Muscle layer of colon (tissue), 2 donors: ENCODE results near the gene CELF5.
"Not testable (repeated sequence)": the region's sequence is repeated elsewhere in the genome, so short reads cannot be mapped to it uniquely, and the experiment has no call there.

Experiments
- H3K27ac ChIP-seq: one replicate; pipeline ENCODE4 v1.7.0; 2013; ENCODE audit warnings: low read depth, mild to moderate bottlenecking, low read length, moderate library complexity
- H3K27me3 ChIP-seq, 2 donors: one replicate each; pipeline ENCODE4 v1.7.0; 2013; ENCODE audit warnings: low read length in 2 of 2, mild to moderate bottlenecking in 2 of 2; ENCODE audit not compliant: insufficient read depth in 2 of 2, control insufficient read depth in 1 of 2
- H3K36me3 ChIP-seq: one replicate; pipeline ENCODE4 v1.7.0; 2013; ENCODE audit warnings: mild to moderate bottlenecking, low read length; ENCODE audit not compliant: insufficient read depth
- H3K4me1 ChIP-seq: one replicate; pipeline ENCODE4 v1.7.0; 2013; ENCODE audit warnings: mild to moderate bottlenecking, low read length; ENCODE audit not compliant: insufficient read depth
- H3K4me3 ChIP-seq, 2 donors: one replicate each; pipeline ENCODE4 v1.7.0; 2013; ENCODE audit warnings: low read length in 2 of 2, low read depth in 1 of 2, mild to moderate bottlenecking in 1 of 2, moderate library complexity in 1 of 2
- H3K9ac ChIP-seq: one replicate; pipeline ENCODE4 v1.7.0; 2013; ENCODE audit warnings: low read length
- H3K9me3 ChIP-seq: one replicate; pipeline ENCODE4 v1.7.0; 2013; ENCODE audit warnings: mild to moderate bottlenecking, low read length
- donor health status: abdominal sarcoma.
- donor health status: Adenocarcinoma of cecum.

The CELF5 gene

GRCh38 chr19:3222709-3223108, 1.8 kb upstream of the CELF5 start:
- peaks cover 4 to 31% of the 10 kb centered on the region in 2 donors for H3K27me3 ChIP-seq
- H3K4me3 ChIP-seq = no peak overlapping the region

GRCh38 chr19:3225169-3225485, 666 bp downstream of the CELF5 start:
- no peaks in the 10 kb centered on the region for H3K9me3 ChIP-seq
- no peaks in the 10 kb centered on the region for H3K4me1 ChIP-seq
- no peak overlapping the region for H3K9ac ChIP-seq
- no peaks in the 10 kb centered on the region for H3K36me3 ChIP-seq
- no peak overlapping the region for H3K4me3 ChIP-seq
- no peak overlapping the region for H3K27ac ChIP-seq
- H3K27me3 ChIP-seq = peaks cover 8 to 53% of the 10 kb centered on the region in 2 donors

More at GRCh38 chr19:3222709-3223108, 1.8 kb upstream of the CELF5 start:
- Histone ChIP-seq H3K27ac (no peak overlapping the region), H3K4me1 (no peaks in the 10 kb centered on the region), H3K36me3 (no peaks in the 10 kb centered on the region), H3K9me3 (no peaks in the 10 kb centered on the region), H3K9ac (no peak overlapping the region)

GRCh38 chr19:3225677-3226093, 1.2 kb downstream of the CELF5 start:
- Histone ChIP-seq H3K4me3 (no peak overlapping the region), H3K9ac (no peak overlapping the region), H3K27ac (no peak overlapping the region), H3K9me3 (no peaks in the 10 kb centered on the region), H3K36me3 (no peaks in the 10 kb centered on the region), H3K27me3 (peaks cover 8 to 58% of the 10 kb centered on the region in 2 donors), H3K4me1 (no peaks in the 10 kb centered on the region)

- H3K4me3 ChIP-seq = no peak overlapping the region
- H3K27ac ChIP-seq = no peak overlapping the region
- peaks cover 8 to 58% of the 10 kb centered on the region in 2 donors for H3K27me3 ChIP-seq
- no peaks in the 10 kb centered on the region for H3K4me1 ChIP-seq
- no peaks in the 10 kb centered on the region for H3K9me3 ChIP-seq
- no peaks in the 10 kb centered on the region for H3K36me3 ChIP-seq
- H3K9ac ChIP-seq = no peak overlapping the region
Measured at GRCh38 chr19:3227054-3227626, 2.7 kb downstream of the CELF5 start.

DNA sequence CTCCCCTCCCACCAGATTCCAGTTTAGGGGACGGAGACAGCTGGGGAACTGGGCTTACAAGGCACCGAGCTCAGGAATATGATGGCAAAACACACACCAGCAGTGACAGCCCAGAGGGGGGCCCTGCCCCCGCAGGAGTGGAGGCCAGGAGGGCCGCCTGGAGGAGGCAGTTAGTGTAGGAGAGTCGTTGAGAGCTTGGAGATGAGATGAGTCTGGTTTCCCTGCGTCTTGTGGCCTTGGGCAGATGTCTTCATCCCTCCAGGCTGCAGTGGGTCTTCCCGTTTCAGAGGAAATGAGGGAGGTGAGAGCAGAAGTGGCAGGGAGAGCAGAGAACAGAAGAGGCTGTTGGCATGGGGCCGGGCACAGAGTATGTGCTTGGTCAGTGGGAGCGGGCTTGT, 4.9 kb downstream of the CELF5 start:
- Histone ChIP-seq H3K36me3 (no peaks in the 10 kb centered on the region), H3K27me3 (peaks cover 8 to 49% of the 10 kb centered on the region in 2 donors), H3K9me3 (no peaks in the 10 kb centered on the region), H3K27ac (no peak overlapping the region), H3K4me1 (no peaks in the 10 kb centered on the region), H3K9ac (no peak overlapping the region), H3K4me3 (no peak overlapping the region)

DNA sequence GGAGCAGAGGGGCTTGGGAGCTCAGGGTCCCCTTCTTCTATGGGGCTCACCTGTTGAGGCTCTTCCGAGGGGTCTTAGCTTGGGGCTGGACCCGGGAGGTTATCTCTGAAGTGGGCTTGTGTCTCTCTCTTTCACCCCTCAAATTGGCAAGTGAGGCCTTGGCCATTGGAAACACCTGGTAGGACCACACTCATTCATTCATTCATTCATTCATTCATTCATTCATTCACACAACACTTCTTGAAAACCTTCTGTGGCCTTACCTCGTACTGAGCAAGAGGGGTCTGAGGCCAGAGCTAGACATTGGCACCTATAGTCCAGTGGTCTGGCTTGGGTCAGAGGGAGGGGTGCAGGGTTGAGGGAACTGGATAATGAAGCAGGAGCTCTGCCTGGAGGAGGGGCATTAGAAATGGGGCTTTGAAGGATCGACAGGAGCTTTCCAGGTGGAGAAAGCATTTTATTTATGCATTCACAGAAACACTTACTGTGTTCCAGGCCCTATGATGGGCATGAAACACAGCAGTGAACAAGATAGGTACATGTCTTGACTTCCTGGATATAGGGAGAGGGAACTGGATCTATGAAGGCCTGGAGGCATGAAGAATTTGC, 5.5 kb downstream of the CELF5 start:
- H3K4me1 ChIP-seq = no peaks in the 10 kb centered on the region
- no peak overlapping the region for H3K27ac ChIP-seq
- no peak overlapping the region for H3K9ac ChIP-seq
- no peaks in the 10 kb centered on the region for H3K36me3 ChIP-seq
- H3K27me3 ChIP-seq = peaks cover 8 to 49% of the 10 kb centered on the region in 2 donors
- H3K9me3 ChIP-seq = no peaks in the 10 kb centered on the region
- H3K4me3 ChIP-seq = no peak overlapping the region

DNA sequence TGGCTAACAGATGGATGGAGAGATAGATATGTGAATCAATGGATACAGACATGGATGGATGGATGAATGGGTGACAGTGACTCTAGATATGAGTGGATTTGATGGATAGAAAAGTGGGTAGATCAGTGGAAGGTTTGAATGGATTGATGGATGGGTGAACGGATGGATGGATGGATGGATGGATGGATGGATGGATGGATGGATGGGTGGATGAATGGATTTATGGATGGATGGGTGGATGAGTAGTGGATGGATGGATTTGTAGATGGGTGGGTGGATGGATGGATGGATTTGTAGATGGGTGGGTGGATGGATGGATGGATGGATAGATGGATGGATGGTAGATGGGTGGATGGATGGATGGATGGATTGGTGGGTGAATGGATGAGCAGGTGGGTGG, 6.8 kb downstream of the CELF5 start:
- Histone ChIP-seq H3K27ac (no peak overlapping the region), H3K4me1 (no peaks in the 10 kb centered on the region), H3K4me3 (no peak overlapping the region), H3K9me3 (no peaks in the 10 kb centered on the region), H3K27me3 (peaks cover 8 to 39% of the 10 kb centered on the region in 2 donors), H3K9ac (no peak overlapping the region), H3K36me3 (no peaks in the 10 kb centered on the region)

DNA sequence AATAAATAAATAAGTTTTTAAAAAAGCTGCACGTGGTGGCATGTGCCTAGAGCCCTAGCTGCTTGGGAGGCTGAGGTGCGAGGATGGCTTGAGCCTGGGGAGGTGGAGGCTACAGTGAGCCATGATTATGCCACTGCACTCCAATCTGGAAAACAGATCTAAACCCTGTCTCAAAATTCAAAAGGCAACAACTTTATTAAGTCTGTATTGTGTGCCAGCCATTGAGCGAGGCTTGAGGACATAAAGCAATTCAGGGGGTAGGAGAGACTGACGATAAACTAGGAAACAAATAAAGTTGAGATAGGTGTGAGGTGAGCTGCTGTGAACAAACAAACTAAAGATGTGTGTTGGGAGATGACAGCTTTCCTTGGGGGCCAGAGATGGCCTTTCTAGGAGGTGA, 8.7 kb downstream of the CELF5 start:
- no peak overlapping the region for H3K27ac ChIP-seq
- no peak overlapping the region for H3K4me3 ChIP-seq
- no peak overlapping the region for H3K9ac ChIP-seq
- peaks cover 4 to 23% of the 10 kb centered on the region in 2 donors for H3K27me3 ChIP-seq
- H3K4me1 ChIP-seq = no peaks in the 10 kb centered on the region
- H3K36me3 ChIP-seq = no peaks in the 10 kb centered on the region
- H3K9me3 ChIP-seq = no peaks in the 10 kb centered on the region

DNA sequence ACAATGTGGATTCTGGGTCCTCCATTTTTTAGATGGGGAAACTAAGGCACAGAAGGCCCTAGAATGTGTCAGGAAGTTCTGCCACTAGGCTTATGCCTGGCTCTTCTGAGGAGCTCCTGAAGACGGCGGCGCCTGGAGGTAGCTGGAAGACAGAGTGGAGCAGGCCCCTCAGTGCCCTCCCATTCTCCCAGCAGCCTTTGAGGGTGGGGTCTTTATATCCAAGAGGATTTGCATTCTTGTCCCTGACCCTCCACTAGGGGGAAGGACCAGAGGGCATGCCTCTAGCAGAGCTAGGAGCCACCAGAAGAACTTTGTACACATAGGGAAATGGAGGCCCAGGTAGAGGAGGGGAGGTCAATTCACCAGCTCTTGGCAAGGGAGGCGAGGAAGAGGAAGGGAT, 9.4 kb downstream of the CELF5 start:
- Histone ChIP-seq H3K9me3 (no peaks in the 10 kb centered on the region), H3K9ac (no peak overlapping the region), H3K27me3 (peaks cover 4 to 18% of the 10 kb centered on the region in 2 donors), H3K36me3 (no peaks in the 10 kb centered on the region), H3K4me1 (no peaks in the 10 kb centered on the region), H3K4me3 (no peak overlapping the region), H3K27ac (no peak overlapping the region)

DNA sequence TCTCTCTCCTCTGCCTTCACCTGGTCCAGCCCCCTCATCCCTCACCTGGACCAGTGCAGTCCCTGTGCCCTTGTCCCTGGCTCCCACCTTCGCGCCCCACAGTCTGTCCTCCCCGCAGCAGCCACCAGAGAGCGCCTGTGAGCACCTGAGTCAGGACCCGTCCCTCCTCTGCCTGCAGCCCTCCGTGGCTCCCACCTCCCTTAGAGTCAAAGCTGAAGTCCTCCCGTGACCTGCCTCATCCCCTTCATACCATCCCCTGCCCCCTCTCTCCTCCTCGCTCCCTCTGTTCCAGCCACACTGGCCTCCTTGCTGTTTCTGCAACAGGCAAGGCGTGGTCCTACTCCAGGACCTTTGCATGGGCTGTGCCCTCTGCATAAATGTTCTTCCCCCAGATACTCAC, 10.3 kb downstream of the CELF5 start:
- no peaks in the 10 kb centered on the region for H3K36me3 ChIP-seq
- H3K4me1 ChIP-seq = no peaks in the 10 kb centered on the region
- no peak overlapping the region for H3K9ac ChIP-seq
- no peak overlapping the region for H3K4me3 ChIP-seq
- peaks cover 0 to 8% of the 10 kb centered on the region in 2 donors for H3K27me3 ChIP-seq
- H3K9me3 ChIP-seq = no peaks in the 10 kb centered on the region
- no peak overlapping the region for H3K27ac ChIP-seq

DNA sequence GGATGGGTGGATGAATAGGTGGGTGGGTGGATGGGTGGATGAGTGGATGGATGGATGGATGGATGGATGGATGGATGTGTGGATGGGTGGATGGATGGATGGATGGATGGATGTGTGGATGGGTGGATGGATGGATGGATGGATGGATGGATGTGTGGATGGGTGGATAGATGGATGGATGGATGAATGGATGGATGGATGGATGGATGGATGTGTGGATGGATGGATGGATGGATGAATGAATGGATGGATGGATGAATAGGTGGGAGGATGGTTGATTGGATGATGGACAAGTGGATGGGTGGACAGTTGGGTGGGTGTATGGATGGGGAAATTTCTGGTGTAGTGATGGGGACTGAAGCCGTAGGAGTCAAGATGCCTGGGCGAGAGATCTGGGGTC, 11.1 kb downstream of the CELF5 start:
- H3K27ac ChIP-seq, H3K27me3 ChIP-seq, H3K9me3 ChIP-seq, H3K4me3 ChIP-seq, H3K9ac ChIP-seq, H3K4me1 ChIP-seq, H3K36me3 ChIP-seq: not testable (repeated sequence)

DNA sequence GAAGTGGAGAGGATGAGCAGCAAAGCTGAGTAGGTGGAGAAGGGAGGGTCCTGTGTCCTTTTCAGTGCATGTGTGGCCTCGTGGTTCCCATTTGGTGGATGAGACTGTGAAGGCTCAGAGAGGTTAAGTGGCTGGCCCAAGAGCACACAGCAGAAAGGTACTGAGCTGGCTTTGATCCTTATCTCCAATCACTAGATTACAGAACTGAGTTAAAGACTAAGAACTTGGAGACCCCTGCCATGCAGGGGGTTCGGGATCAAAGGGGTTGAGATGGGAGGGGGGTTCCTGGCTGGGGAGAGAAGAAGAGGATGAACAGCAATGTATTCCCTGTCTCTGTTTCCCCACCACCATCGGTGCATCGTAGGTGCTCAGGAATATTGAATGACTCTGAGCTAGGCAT, 11.8 kb downstream of the CELF5 start:
- H3K27me3 ChIP-seq = no peaks in the 10 kb centered on the region
- no peaks in the 10 kb centered on the region for H3K4me1 ChIP-seq
- no peaks in the 10 kb centered on the region for H3K36me3 ChIP-seq
- H3K9me3 ChIP-seq = no peaks in the 10 kb centered on the region
- H3K27ac ChIP-seq = no peak overlapping the region
- H3K9ac ChIP-seq = no peak overlapping the region
- H3K4me3 ChIP-seq = no peak overlapping the region
